ENCODE results near the gene TMEM121. TPM values are rescaled to one million over a fixed set of nuclear protein-coding genes. Genes with fewer than 3 reads are reported as not detected.

Gene TMEM121
- total and polyA plus RNA-seq, 2 of the 8 experiments (the other 6 are each of a cell fraction or from before 2014, with no cell fraction given) = 1.9 TPM; not detected in 1

DNA sequence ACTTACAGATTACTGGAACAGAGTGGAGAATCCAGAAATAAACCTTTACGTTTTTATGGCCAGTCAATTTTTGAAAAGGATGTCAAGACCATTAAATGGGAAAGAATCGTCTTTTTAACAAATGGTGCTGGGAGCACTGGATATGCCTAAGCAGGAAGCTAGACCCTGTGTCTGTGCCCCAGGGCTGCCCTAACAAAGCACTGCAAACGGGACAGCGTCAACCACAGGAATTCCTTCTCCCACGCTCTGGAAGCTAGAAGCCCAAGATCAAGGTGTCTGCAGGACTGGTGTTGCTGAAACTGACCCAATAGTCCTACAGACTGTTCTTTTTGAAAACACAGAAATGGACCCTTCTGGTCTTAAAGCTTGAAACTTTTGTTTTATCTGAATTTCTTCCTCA, 9.3 kb upstream of the TMEM121 start (continued):
- TF ChIP-seq TAF1 (IDR thresholded peaks at IDR 0.05; ENCODE audit: low read depth, low read length) = no peak
- no peak for TF ChIP-seq SUZ12 (IDR thresholded peaks at IDR 0.05; ENCODE audit: low read length)
- no peak for TF ChIP-seq YY1 (IDR thresholded peaks at IDR 0.05; ENCODE audit: low read depth, low read length)
- TF ChIP-seq, protein P1, sequence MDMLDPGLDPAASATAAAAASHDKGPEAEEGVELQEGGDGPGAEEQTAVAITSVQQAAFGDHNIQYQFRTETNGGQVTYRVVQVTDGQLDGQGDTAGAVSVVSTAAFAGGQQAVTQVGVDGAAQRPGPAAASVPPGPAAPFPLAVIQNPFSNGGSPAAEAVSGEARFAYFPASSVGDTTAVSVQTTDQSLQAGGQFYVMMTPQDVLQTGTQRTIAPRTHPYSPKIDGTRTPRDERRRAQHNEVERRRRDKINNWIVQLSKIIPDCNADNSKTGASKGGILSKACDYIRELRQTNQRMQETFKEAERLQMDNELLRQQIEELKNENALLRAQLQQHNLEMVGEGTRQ (IDR thresholded peaks at IDR 0.05; ENCODE audit: low read length) = no peak

Data from H1 (cell line).